Caki2 (cell line): ENCODE results near the gene ZNF18. TPM values are rescaled to one million over a fixed set of nuclear protein-coding genes. Genes with fewer than 3 reads are reported as not detected.

Experiments
- DNase-seq: peaks from one replicate; pipeline ENCODE4 v3.0.0-alpha.2; 2015; ENCODE audit warnings: low read depth
- in situ Hi-C: cut with HindIII; loops from 2 replicates; pipeline ENCODE4 v1.10.0; 2016; ENCODE audit warnings: low sequenced_read_pairs, low pct_unique_long_range_greater_than_20kb, mixed read lengths
- total RNA-seq: library from RNA; depleted of rRNA; stranded (reverse); fragments of >200 nt; shearing (Covaris generic); gene quantifications from 2 replicates; pipeline ENCODE4 v1.2.3, GENCODE V29; 2014; ENCODE audit warnings: low replicate concordance; rRNA removed

Gene ZNF18
- total RNA-seq, 1 experiment from 2014 or later, result 6.1 TPM

DNA sequence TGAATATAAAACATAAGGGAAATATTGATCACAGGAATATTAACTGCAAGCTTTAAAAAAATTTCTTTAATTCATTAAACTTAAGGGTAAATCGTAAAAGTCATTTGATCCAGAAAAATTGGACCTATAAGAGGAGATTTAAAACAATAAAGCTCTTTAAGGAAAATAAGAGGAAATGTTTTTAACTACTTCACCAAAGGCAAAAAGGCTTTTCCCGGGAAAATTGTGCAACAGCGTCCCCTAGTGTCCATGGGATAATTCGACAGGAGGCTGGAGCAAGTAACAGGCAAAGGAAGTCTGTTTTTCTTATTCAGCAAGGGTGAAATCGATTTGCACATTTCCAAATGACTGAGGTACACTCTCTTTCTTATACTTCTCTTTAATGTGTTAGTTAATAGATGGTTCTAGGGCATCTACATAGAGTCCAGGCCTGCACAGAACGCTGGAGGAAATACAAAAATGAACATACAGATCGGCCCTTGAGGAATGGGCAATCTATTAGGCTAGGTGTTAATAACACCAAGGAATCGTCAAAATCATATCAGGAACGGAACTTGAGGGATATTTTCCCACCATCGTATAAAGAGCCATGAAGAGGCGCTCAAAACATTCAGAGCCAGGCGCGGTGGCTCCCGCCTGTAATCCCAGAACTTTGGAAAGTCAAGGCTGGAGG, 61.4 kb downstream of the ZNF18 start:
- no peak for DNase-seq

DNA sequence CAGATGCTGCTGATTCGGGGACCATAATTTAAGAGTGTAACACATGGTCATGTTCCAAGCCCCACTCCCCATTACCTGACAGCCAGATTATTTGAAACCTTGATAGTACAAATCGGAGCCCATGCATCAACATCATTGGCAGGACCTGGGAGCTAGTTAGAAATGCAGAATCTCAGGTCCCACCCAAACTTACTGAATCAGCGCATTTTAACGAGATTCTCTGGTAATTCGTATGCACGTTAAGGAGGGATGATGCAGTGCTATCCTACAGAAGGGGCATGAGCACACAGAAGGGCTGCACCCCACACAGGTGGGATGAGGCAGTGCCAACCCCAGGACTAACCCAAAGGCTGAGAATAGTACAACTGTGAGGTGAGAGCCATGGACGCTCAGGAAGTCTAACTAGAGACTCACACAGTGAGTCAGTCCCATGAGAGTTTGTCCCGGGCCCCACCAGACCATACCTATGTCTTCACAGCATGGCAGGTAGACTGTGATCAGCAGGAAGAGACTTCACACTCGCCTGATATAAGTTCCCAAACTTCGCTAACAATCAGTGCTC, 64.9 kb downstream of the ZNF18 start:
- in situ Hi-C loops, result no loop called here
- no peak for DNase-seq

More for the DNA sequence above, 61.4 kb downstream of the ZNF18 start:
- in situ Hi-C loops, result no loop called here

GRCh38 chr17:11928436-11928835, 68.8 kb downstream of the ZNF18 start:
- in situ Hi-C loops, result no loop called here
- no peak for DNase-seq

Other genes with a start within 250 kb of the ZNF18 start
- 20.2 and 37.5 TPM in 2 replicates for gene MAP2K4, start 23.4 kb upstream of the ZNF18 start, total RNA-seq